T-cell (primary cell): ENCODE results near the gene RPL18A. TPM values are rescaled to one million over a fixed set of nuclear protein-coding genes. Genes with fewer than 3 reads are reported as not detected.

Experiments
- ATAC-seq, 4 experiments: fragments of 200-7000 bp in 3 of 4; fragments of 150-1000 bp in 1 of 4; cut with Tn5 transposase; replicated peaks in 1 of 4; 1 replicate in 3 of 4; 2 replicates in 1 of 4; pipeline ENCODE4 v1.10.0; 2021; ENCODE audit warnings: moderate library complexity in 3 of 4, mild to moderate bottlenecking in 2 of 4, moderate number of reproducible peaks in 1 of 4
- CTCF ChIA-PET, 2 donors: fragments of 300-600 bp; sonication (Branson Sonifier 250); formaldehyde crosslinking; loops; one replicate each; lab custom pipeline; 2022; ENCODE audit warnings: antibody characterized with exemption in 2 of 2; lab: Charles Lee
- POLR2A ChIA-PET, 2 donors: fragments of 300-600 bp; sonication (Branson Sonifier 250); formaldehyde crosslinking; loops; one replicate each; lab custom pipeline; 2022; ENCODE audit warnings: antibody characterized with exemption in 2 of 2; lab: Charles Lee
- DNase-seq, 35 experiments: peaks; one replicate each; pipeline versions ENCODE4 v3.0.0 to v3.0.0-alpha.2; 2013 to 2023
- H3K27ac ChIP-seq: one replicate; pipeline ENCODE4 v1.5.1; 2013; ENCODE audit warnings: low read length
- H3K27me3 ChIP-seq, 2 experiments: replicated peaks in 1 of 2; 1 replicate in 1 of 2; 2 replicates in 1 of 2; pipeline versions ENCODE4 v1.6.1 to v1.7.0; 2013; ENCODE audit warnings: low read length in 1 of 2, mixed read lengths in 1 of 2; ENCODE audit not compliant: control insufficient read depth in 2 of 2, insufficient read depth in 2 of 2; ENCODE audit errors: extremely low read depth in 1 of 2
- H3K36me3 ChIP-seq, 2 donors: 1 replicate in 1 of 2; 2 replicates in 1 of 2; pipeline versions ENCODE4 v1.6.1 to v1.7.0; 2013; ENCODE audit warnings: low read length in 1 of 2; ENCODE audit not compliant: control insufficient read depth in 2 of 2, insufficient read depth in 1 of 2; ENCODE audit errors: extremely low read depth in 1 of 2
- H3K4me1 ChIP-seq, 2 experiments: 1 replicate in 1 of 2; 2 replicates in 1 of 2; pipeline versions ENCODE4 v1.6.1 to v1.7.0; 2013; ENCODE audit warnings: low read length in 2 of 2, mixed read lengths in 1 of 2; ENCODE audit not compliant: insufficient read depth in 2 of 2, control insufficient read depth in 1 of 2; ENCODE audit errors: extremely low read depth in 1 of 2
- H3K4me3 ChIP-seq, 2 donors: 1 replicate in 1 of 2; 2 replicates in 1 of 2; pipeline versions ENCODE4 v1.5.1 to v1.7.0; 2013; ENCODE audit warnings: mild to moderate bottlenecking in 2 of 2, low read length in 1 of 2, moderate library complexity in 1 of 2; ENCODE audit not compliant: control insufficient read depth in 1 of 2; ENCODE audit errors: extremely low read depth in 1 of 2
- H3K9me3 ChIP-seq: 2 replicates; pipeline ENCODE4 v1.7.0; 2013
- H3K27ac Mint-ChIP-seq, 2 donors: one replicate each; pipeline ENCODE4 v1.8.0; 2020 to 2021; ENCODE audit warnings: mild to moderate bottlenecking in 2 of 2, mixed read lengths in 2 of 2
- H3K27me3 Mint-ChIP-seq, 2 donors: one replicate each; pipeline ENCODE4 v1.8.0; 2021 to 2022; ENCODE audit warnings: mixed read lengths in 2 of 2
- H3K36me3 Mint-ChIP-seq: one replicate; pipeline ENCODE4 v1.8.0; 2021; ENCODE audit warnings: mixed read lengths
- H3K4me1 Mint-ChIP-seq, 3 donors: one replicate each; pipeline ENCODE4 v1.8.0; 2020 to 2022; ENCODE audit warnings: mixed read lengths in 3 of 3, mild to moderate bottlenecking in 1 of 3
- H3K4me3 Mint-ChIP-seq, 3 donors: one replicate each; pipeline ENCODE4 v1.8.0; 2020 to 2022; ENCODE audit warnings: mild to moderate bottlenecking in 3 of 3, mixed read lengths in 3 of 3, moderate library complexity in 3 of 3
- H3K9me3 Mint-ChIP-seq, 3 donors: one replicate each; pipeline ENCODE4 v1.8.0; 2020 to 2022; ENCODE audit warnings: mixed read lengths in 3 of 3
- WGBS: methylation state at CpG from one replicate; pipeline ENCODE4 v1.1.5; 2013; ENCODE audit warnings: missing lambda C conversion rate; ENCODE audit not compliant: insufficient coverage; 5-methylcytosine and 5-hydroxymethylcytosine counted together
- total RNA-seq, 35 experiments: library from RNA in 6 of 35; stranded (reverse) in 6 of 35; fragments of 120-200 nt in 1 of 35; gene quantifications; one replicate each; pipeline versions ENCODE4 v1.2.1 to v1.2.4 and lab custom pipeline; 2013 to 2026

RPL18A gene
- total RNA-seq, 5 donors from 2014 or later (not counting 1 experiment from before 2014, with no cell fraction given), result 3,000 to 4,207 (median 4,048) TPM

- POLR2A ChIA-PET, result interaction anchor here in 1 of 2 donors (0.6 kb wide), 2 partner anchors 84 to 365 kb away, joined by 3 to 9 read pairs; no protein-coding TSS in a partner anchor
- Histone ChIP-seq H3K27ac (no peak overlapping the region), H3K9me3 (no peaks in the 10 kb centered on the region), H3K27me3 (no peaks in the 10 kb centered on the region), H3K36me3 (peaks cover 18 to 47% of the 10 kb centered on the region in 2 donors), H3K4me3 (no peak overlapping the region), H3K4me1 (peaks cover 7 to 34% of the 10 kb centered on the region in 2 experiments)
- H3K27me3 Mint-ChIP-seq, result no peaks in the 10 kb centered on the region
- 91% methylated on average over 7 of the region's 8 CpGs for whole genome bisulfite sequencing
- peaks cover 21 to 37% (median 26%) of the 10 kb centered on the region in 3 donors for H3K4me1 Mint-ChIP-seq
- H3K27ac Mint-ChIP-seq, result peak overlapping the region in 1 of 2 donors; percentile 63
- H3K36me3 Mint-ChIP-seq, result peaks cover 25% of the 10 kb centered on the region
- CTCF ChIA-PET, result interaction anchor here in 1 of 2 donors (1.5 kb wide), 1 partner anchor 69 kb away, joined by 4 read pairs; the partner anchor contains the start of gene CCDC124
- DNase-seq (no peak), ATAC-seq (no peak)
- H3K4me3 Mint-ChIP-seq, result peak overlapping the region in 2 of 3 donors; percentile 6 to 90
- no peaks in the 10 kb centered on the region for H3K9me3 Mint-ChIP-seq
These were observed 3.9 kb downstream of the RPL18A start for GRCh38 chr19:17863520-17864182.

- Histone ChIP-seq H3K36me3 (peaks cover 18 to 47% of the 10 kb centered on the region in 2 donors), H3K4me1 (peaks cover 5 to 22% of the 10 kb centered on the region in 2 experiments)
- WGBS, result 67% methylated on average over 7 of the region's 13 CpGs
These were observed 5.9 kb downstream of the RPL18A start for GRCh38 chr19:17865364-17866311.

GRCh38 chr19:17866312-17866963, 6.7 kb downstream of the RPL18A start:
- no peaks in the 10 kb centered on the region for H3K9me3 Mint-ChIP-seq
- no peaks in the 10 kb centered on the region for H3K9me3 ChIP-seq
- no peak overlapping the region for H3K27ac ChIP-seq
- H3K4me3 ChIP-seq, result no peak overlapping the region
- H3K27me3 Mint-ChIP-seq, result no peaks in the 10 kb centered on the region
- CTCF ChIA-PET, result interaction anchor here in 1 of 2 donors (1.1 kb wide), 1 partner anchor 12 kb away, joined by 4 read pairs; no protein-coding TSS in a partner anchor
- peaks cover 0 to 13% of the 10 kb centered on the region in 2 experiments for H3K27me3 ChIP-seq
- 92% methylated on average over 3 of the region's 8 CpGs for WGBS
- POLR2A ChIA-PET, result no interaction called here
- H3K36me3 ChIP-seq, result peaks cover 17 to 40% of the 10 kb centered on the region in 2 donors
- peaks cover 0 to 19% of the 10 kb centered on the region in 2 experiments for H3K4me1 ChIP-seq
- peaks cover 15% of the 10 kb centered on the region for H3K36me3 Mint-ChIP-seq
- DNase-seq (no peak), ATAC-seq (no peak)
- H3K4me1 Mint-ChIP-seq, result peaks cover 8 to 25% (median 11%) of the 10 kb centered on the region in 3 donors
- H3K27ac Mint-ChIP-seq, result no peak overlapping the region
- H3K4me3 Mint-ChIP-seq, result no peak overlapping the region

More at GRCh38 chr19:17865364-17866311, 5.9 kb downstream of the RPL18A start:
- no peak overlapping the region for H3K4me3 ChIP-seq
- Mint-ChIP-seq H3K27me3 (no peaks in the 10 kb centered on the region), H3K27ac (peak overlapping the region; percentile 5 to 46), H3K4me1 (peaks cover 14 to 26% (median 16%) of the 10 kb centered on the region in 3 donors), H3K36me3 (peaks cover 22% of the 10 kb centered on the region), H3K9me3 (no peaks in the 10 kb centered on the region), H3K4me3 (no peak overlapping the region)
- ChIA-PET POLR2A (interaction anchor here in 1 of 2 donors (0.9 kb wide), 1 partner anchor 23 kb away, joined by 12 read pairs; no protein-coding TSS in a partner anchor), CTCF (interaction anchor here in 1 of 2 donors (1.1 kb wide), 1 partner anchor 11 kb away, joined by 4 read pairs; no protein-coding TSS in a partner anchor)
- peaks cover 0 to 7% of the 10 kb centered on the region in 2 experiments for H3K27me3 ChIP-seq
- H3K27ac ChIP-seq, result no peak overlapping the region
- no peak for DNase-seq
- H3K9me3 ChIP-seq, result no peaks in the 10 kb centered on the region
- ATAC-seq, result no peak

GRCh38 chr19:17866964-17867486, 7.3 kb downstream of the RPL18A start:
- DNase-seq (no peak), ATAC-seq (no peak)
- Mint-ChIP-seq H3K27me3 (no peaks in the 10 kb centered on the region), H3K4me1 (peaks cover 5 to 24% (median 10%) of the 10 kb centered on the region in 3 donors), H3K9me3 (no peaks in the 10 kb centered on the region), H3K36me3 (peaks cover 13% of the 10 kb centered on the region), H3K4me3 (no peak overlapping the region), H3K27ac (no peak overlapping the region)
- H3K4me3 ChIP-seq, result no peak overlapping the region
- peaks cover 0 to 19% of the 10 kb centered on the region in 2 experiments for H3K27me3 ChIP-seq
- no peaks in the 10 kb centered on the region for H3K9me3 ChIP-seq
- peaks cover 0 to 19% of the 10 kb centered on the region in 2 experiments for H3K4me1 ChIP-seq
- POLR2A ChIA-PET, result no interaction called here
- 96% methylated on average over 8 of the region's 11 CpGs for WGBS
- H3K27ac ChIP-seq, result no peak overlapping the region
- CTCF ChIA-PET, result no interaction called here
- peaks cover 12 to 34% of the 10 kb centered on the region in 2 donors for H3K36me3 ChIP-seq

GRCh38 chr19:17868669-17869068, 9.0 kb downstream of the RPL18A start:
- H3K4me1 Mint-ChIP-seq, result peaks cover 7 to 27% (median 13%) of the 10 kb centered on the region in 3 donors
- DNase-seq, result no peak
- ChIA-PET POLR2A (no interaction called here), CTCF (no interaction called here)
- peaks cover 4 to 18% of the 10 kb centered on the region in 2 donors for H3K36me3 ChIP-seq
- H3K27ac ChIP-seq, result no peak overlapping the region
- 81% methylated on average over 6 of the region's 6 CpGs for WGBS
- peaks cover 4% of the 10 kb centered on the region for H3K36me3 Mint-ChIP-seq
- H3K9me3 ChIP-seq, result no peaks in the 10 kb centered on the region
- H3K27me3 Mint-ChIP-seq, result no peaks in the 10 kb centered on the region
- H3K4me1 ChIP-seq, result peaks cover 2 to 28% of the 10 kb centered on the region in 2 experiments
- H3K4me3 ChIP-seq, result no peak overlapping the region
- no peak overlapping the region for H3K27ac Mint-ChIP-seq
- H3K9me3 Mint-ChIP-seq, result no peaks in the 10 kb centered on the region
- no peak for ATAC-seq
- H3K27me3 ChIP-seq, result peaks cover 0 to 31% of the 10 kb centered on the region in 2 experiments
- no peak overlapping the region for H3K4me3 Mint-ChIP-seq
